GM21447 (cell line): ENCODE measurements around the gene B9D1.
"Not testable (repeated sequence)": the region's sequence is repeated elsewhere in the genome, so short reads cannot be mapped to it uniquely, and the experiment has no call there.

ENCODE experiments used
- ATAC-seq: cut with Tn5 transposase; IDR thresholded peaks from one replicate; pipeline ENCODE4 v1.9.1; 2021; ENCODE audit not compliant: unreplicated experiment

B9D1 gene

GRCh38 chr17:19360772-19361171, 1.8 kb downstream of the B9D1 start:
- ATAC-seq = no peak

GRCh38 chr17:19359856-19360255, 2.7 kb downstream of the B9D1 start:
- ATAC-seq = no peak

DNA sequence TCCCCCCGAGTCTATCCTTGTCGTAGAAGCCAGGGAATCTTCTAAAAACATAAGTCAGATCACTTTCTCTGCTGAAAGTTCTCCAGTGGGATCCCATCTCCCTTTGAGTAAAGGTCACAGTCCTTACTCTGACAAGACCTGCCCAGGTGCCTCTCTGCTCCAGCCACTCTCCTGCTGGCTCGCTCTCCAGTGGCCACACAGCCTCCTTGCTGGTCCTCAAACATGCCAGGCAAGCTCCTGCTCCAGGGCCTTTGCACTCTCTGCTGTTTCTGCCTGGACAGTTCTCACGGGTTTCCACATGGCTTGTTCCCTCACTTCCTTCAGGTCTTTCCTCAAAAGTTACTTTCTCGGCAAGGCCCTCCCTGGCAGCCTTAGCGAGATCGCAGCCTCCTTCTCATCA, 3.4 kb downstream of the B9D1 start:
- no peak for ATAC-seq

DNA sequence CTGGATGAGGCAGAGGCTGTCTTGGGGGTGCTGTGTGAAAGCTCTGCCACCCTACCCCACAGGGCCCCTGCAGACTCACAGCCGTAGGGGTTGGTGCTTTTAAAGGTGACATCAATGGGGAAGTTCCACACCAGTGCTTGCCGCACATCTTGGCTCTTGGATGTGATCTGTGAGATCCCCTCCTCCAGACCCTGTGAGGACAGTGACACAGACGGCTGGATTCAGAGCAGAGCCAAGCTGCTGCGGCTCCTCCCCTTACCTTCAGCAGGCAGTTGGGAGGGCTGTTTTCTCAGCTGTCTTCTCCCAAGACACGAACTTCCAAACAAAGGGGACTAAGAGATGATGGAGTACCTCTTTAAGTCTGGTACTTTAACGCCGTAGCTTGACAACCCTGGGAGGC, 4.8 kb downstream of the B9D1 start:
- ATAC-seq = no peak

DNA sequence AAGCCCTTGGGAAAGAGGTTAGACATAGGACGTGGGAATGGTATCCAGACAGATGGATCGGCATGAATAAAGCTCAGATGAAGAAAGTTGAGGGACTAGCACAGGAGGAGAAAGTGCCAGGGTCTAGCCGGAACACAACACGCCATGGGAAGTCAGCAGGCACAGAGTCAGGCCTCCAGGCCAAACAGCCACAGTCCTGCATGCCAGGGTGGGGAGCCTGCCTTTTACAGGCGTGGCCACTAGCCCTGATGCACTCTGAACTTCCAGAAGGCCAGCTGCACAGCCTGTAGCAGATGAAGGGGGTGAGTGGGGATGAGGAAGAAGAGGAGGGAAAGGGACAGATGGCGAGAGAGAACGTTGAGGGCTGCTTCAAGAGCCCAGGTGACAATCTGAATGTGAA, 5.2 kb downstream of the B9D1 start:
- ATAC-seq = no peak

- ATAC-seq = no peak
Observed at GRCh38 chr17:19354748-19355147, 7.8 kb downstream of the B9D1 start.

- not testable (repeated sequence) for ATAC-seq
Observed at GRCh38 chr17:19353401-19353800, 9.1 kb downstream of the B9D1 start.

GRCh38 chr17:19348806-19349205, 13.7 kb downstream of the B9D1 start:
- no peak for ATAC-seq

DNA sequence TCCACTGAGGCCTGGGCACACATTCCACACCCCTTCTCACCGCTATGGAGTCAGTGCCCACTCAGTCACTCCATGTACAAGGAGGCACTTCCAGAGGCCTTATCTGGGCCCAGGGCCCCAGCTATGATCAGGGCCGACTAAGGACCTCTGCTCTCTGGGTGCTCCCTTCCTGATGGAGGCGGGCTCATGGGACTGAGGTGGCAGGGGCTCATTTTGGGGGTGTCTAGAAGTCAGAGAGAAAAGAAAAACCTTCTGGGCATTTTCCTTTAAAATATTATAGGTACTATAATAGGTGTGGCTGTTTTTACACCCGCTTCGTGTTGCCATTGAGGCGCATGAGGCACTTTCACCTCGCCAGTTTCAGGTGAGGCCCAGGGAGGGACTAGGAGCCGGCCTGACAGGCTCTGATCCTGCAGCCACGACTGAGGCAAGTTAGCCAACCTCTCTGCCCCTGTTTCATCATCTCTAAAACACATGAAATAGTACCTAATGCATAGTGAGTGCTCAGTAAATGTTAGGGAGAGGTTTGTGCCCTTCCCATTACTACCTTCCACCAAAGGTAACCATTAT, 14.4 kb downstream of the B9D1 start:
- ATAC-seq = no peak

- ATAC-seq = no peak
Observed at GRCh38 chr17:19347323-19348080, 15.0 kb downstream of the B9D1 start.

- ATAC-seq = no peak
Observed at GRCh38 chr17:19346351-19347255, 15.9 kb downstream of the B9D1 start.

DNA sequence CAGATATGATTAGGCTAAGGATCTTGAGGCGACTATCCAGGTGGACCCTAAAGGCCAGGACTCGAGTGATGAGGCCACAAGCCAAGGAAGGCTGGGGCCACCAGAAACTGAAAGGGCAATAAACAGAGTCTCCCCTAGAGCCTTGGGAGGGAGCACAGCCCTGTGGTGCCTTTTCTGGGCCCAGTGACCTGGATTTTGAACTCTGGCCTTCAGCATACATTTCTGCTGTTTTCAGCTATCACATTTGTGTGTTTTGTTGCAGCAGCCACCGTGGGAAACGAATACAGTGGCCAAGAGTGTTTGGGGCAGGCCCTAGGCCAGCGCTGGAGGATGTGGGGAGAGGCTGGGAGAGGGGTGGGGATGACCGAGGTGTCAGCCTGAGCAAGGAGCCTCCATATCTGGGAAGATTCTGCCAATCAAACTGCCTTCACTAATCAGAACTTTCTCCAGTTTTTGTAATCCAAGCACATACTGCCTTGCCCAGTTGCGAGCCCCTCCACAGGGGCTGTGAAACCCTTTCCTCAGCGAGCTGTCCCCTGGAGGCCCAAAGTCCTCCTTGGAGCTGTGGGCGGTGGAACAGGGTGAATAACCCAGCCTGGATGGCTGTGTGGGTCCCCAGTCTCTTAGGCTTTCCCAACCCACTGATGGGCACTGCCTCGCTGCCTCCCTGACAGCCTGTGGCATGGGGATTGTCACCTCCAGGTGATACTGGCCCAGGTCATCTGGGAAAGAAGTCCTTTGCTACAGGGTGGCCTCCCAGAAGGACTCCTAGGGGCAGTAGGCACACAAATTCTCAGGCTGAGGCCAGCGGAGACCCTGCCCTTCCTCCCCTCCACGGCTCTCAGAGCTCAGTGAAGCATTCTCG, 16.8 kb downstream of the B9D1 start:
- no peak for ATAC-seq

- ATAC-seq = no peak
Observed at GRCh38 chr17:19345067-19345460, 17.5 kb downstream of the B9D1 start.

- no peak for ATAC-seq
Observed at GRCh38 chr17:19344311-19345066, 18.0 kb downstream of the B9D1 start.

GRCh38 chr17:19343671-19344151, 18.8 kb downstream of the B9D1 start:
- ATAC-seq = no peak

DNA sequence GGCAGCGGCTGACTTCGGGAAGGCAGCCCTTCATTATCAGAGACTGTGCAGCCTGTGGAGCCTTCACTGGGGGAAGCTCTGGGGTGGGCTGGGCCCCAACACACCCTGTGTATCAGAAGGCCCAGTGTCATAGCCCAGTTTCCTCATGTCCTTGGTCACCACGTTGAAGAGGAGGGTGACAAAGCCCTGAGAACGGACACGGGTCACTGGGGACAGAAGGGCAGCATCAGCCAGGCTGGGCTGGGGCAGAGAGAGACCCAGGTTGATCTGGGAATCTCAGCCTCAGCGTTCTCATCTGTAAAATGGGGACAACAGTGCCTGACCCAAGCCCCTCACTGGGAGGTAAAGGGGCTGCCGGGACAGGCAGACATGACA, 19.3 kb downstream of the B9D1 start:
- no peak for ATAC-seq

DNA sequence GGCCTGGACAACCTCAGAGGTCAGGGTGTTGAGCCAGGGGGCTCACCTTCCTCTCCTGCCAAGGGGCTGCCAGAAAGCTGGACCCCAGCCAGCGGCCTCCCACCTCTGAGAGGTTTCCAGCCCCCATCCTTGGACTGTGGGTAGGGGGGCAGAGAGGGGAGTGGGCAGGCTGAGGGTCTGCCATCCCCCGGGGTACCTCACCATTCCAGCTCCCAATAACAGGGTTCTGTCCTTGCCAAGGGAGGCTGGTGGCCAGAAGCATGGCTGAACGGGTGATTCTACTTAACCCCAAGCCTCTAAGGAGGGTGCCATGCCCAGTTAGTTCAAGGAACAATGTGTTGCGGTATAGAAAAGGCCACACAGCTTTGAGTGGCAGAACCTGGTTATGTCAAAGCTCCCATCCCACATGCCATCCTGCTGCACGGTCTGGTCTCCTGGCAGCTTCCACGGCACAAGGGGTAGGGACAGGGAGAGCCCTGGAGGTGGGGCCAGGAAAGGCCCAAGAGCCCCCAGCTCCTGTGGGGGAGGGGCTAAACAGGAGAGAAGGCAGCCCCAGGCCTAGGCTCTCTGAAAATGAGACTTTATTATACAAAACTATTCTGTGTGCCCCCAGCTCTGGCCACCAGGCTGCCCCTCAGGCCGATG, 19.8 kb downstream of the B9D1 start:
- no peak for ATAC-seq

DNA sequence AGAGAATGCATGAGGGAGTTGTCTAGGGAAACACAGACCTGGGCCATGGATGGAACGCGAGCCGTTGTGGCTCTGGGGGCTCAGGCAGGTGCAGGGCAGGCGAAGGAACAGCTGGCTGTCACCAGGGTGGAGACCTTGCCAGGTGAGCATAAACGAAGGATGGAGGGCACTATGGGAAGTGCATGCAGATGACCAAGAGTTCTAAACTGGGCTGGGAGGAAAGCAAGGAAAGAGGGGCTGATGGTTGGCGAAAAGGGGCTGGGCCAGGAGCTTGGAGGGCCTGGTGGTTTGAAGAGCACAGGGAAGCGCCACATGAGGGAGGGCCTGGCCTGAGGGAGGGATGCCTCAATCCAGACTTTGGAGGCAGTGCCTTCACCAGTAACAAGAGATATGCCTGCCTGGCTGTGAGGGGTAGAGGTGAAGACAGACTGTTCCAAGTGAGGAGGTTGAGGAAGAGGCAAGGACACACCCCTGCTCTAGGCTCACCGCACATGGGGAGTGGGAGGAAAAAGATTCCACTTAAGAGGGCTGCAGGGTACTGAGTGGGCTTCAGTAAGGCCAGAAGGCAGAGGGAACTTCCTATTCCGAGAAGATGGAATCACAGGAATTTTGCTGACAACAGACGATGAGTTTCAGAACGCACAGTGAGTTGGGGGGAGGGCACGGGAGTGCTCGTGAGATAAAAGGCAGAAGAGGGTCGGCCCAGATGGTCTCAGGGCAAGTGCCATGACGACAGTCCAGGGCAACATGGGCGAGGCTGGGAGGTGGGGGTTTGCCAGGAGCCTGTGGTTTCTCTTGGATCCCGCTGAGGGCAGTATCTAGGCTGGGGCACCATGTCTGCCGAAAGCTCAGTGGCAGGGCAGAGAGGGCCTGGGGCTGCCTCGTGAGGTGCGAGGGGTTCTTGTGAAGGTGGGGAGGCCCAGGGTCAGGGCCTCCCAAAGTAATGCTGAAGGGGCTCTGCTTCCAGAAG, 20.6 kb downstream of the B9D1 start:
- no peak for ATAC-seq
